HG02623 (cell line): Measurements from ENCODE around the gene USP13.

ENCODE experiments used
- ATAC-seq: cut with Tn5 transposase; IDR thresholded peaks from one replicate; pipeline ENCODE4 v1.9.1; 2021; ENCODE audit warnings: moderate library complexity; ENCODE audit not compliant: unreplicated experiment

Gene USP13

GRCh38 chr3:179694731-179695130, 41.9 kb downstream of the USP13 start:
- no peak for ATAC-seq

GRCh38 chr3:179695672-179696313, 43.0 kb downstream of the USP13 start:
- no peak for ATAC-seq

DNA sequence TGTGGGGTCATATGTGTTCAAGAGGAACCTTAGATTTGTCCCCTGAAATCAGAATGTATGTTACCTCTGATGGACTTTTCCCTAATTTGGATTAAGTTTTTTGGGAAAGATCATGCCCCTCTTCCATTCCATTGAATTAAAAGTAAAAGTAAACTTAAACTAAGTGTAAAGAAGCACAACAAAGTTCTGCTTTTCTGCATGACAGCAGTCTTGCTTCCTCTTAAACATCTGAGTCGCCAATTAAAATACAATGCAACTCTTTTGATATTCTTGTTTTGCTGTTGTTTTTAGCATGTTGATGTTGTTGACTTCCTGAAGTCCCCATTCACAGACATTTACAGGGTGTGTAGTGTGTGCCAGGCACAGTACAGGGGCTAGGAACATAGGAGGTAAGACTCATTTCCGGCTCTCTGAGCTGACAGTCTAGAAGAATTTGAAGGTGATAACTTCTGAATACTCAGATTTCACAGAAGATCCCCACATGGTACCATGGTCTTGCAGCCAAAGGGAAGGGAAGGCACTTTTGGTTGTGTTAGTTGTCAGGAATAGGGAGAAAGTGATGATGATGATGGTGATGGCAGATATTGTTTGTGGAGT, 45.0 kb downstream of the USP13 start:
- ATAC-seq: no peak

- ATAC-seq: no peak
These were observed 47.9 kb downstream of the USP13 start for GRCh38 chr3:179700716-179701115.

GRCh38 chr3:179701176-179701827, 48.5 kb downstream of the USP13 start:
- no peak for ATAC-seq

- no peak for ATAC-seq
These were observed 49.6 kb downstream of the USP13 start for GRCh38 chr3:179702271-179702947.

GRCh38 chr3:179703816-179704215, 51.0 kb downstream of the USP13 start:
- ATAC-seq: no peak

GRCh38 chr3:179706233-179706632, 53.4 kb downstream of the USP13 start:
- ATAC-seq: no peak

- no peak for ATAC-seq
These were observed 57.2 kb downstream of the USP13 start for GRCh38 chr3:179710079-179710478.

- ATAC-seq: no peak
These were observed 60.8 kb downstream of the USP13 start for GRCh38 chr3:179713643-179714090.

DNA sequence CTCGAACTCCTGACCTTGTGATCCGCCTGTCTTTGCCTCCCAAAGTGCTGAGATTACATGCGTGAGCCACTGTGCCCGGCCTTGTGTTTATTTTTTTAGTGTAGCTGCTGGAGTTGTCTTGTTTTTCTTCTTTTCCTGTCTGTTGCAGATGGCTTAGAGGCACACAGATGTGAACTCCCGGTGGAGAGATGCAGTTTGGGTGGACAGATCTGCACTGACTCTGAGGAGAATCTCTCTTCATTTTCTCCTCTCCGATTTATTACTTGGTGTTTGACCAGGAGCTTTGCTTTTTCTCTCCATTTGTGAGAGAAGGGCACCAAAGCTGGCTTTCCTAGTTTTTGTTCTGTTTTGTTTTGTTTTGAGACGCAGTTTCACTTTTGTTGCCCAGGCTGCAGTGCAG, 62.7 kb downstream of the USP13 start:
- no peak for ATAC-seq

GRCh38 chr3:179716226-179716625, 63.4 kb downstream of the USP13 start:
- ATAC-seq: no peak

DNA sequence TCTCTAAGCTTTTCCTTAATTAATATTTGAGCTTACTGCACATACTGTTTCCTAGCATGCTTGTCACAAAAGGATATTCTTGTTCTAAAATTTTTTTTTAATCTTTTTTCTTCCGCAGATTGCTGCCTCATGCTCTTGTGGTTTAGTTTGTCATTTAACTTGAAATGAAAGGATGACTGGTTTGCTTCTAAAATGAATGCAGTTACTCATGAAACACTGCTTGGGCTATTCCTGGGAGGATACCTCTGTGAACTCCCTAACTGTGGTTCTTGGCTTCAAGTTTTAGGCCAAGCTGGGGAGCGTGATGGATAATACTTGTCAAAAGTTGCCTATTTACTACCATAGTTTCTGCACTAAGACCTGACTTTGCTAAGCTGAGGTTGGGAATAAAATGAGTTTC, 64.0 kb downstream of the USP13 start:
- ATAC-seq: peak; percentile 55

- no peak for ATAC-seq
These were observed 64.4 kb downstream of the USP13 start for GRCh38 chr3:179717219-179717618.

DNA sequence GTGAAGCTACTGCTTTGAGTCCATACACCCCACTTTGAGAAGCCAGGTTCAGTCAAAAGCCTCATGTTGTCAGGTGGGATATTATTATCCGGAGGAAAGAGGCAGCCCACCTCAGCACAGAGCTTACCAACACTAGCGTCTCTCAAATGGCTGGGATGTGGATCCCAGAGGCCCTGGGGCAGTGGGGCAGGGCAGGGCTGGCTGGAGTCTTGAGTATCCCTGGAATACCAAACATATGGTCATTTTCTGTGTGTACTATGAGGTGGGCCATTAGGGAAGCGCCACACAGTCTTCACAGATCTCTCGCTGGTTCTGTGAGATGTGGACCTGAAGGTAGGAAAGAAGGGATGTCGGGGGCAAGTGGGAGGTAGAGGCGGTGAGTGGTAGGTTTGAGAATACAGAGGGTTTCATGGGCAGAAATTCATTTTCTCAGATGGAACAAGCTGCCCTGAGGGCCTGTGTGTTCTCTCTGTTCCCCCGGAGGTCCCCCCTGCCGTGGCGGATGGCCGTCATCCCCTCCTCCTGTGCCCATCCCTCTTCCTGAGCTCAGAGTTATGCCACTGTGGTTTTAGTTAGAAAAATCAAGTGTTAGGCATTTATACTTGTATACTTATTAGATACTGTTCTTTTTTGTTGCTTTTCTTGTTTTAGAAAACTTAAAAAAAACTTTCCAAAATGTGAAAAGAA, 66.4 kb downstream of the USP13 start:
- ATAC-seq: no peak

- no peak for ATAC-seq
These were observed 67.4 kb downstream of the USP13 start for GRCh38 chr3:179720196-179720595.

DNA sequence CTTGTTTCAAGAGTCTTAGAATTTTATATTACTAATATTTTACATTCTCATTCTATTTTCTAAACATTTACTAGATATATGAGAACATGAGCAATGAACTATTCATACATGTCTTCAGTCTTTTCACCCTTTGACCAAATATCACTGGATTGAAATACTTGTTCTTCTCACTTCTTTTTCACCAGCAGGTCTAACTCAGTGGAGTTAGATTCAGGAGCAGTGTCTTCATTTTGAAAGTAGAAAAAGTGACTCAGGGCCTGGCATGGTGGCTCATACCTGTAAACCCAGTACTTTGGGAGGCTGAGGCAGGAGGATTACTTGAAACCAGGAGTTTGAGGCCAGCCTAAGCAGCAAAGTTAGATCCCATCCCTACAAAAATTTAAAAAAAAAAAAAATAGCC, 70.8 kb downstream of the USP13 start:
- ATAC-seq: no peak

- no peak for ATAC-seq
These were observed 73.3 kb downstream of the USP13 start for GRCh38 chr3:179726075-179726699.

DNA sequence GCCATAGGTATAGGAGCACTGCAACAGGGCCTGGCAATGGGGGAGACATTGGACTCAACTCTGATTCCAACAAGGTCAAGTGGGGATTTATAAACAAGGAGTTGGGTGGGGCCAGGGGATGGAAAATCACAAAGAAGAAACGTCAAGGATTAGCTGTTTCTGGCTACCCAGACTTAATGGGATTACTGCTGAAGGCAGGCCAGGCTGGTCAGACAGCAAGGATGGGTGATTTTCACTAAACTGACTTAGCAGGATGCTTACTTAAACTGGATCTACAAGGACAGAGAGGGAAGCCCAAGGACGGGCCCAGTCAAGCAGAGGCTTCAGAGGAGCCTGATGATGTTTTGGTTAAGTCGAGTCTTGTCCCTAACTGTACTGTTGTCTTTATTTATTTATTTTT, 76.2 kb downstream of the USP13 start:
- no peak for ATAC-seq

DNA sequence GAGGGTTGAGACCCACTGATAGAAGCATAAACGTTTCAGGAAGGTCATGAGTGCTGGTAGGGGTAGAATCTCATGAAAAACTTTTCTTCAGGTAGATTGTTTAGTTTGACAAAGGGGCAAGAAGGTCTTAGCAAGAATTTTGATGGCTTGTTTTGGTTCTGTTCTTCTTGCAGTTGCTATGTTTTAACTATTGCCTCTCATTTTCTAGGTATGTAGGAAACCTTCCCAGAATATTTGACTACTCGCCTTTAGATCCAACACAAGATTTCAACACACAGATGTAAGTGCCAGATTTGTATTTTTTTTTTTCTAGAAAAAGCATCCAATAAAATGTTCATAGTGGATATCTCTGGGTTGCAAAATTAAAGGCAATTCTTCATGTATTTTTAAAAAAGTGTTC, 77.1 kb downstream of the USP13 start:
- no peak for ATAC-seq

GRCh38 chr3:179730506-179730905, 77.7 kb downstream of the USP13 start:
- ATAC-seq: no peak
